ENCODE results near the gene ODF2L.

The ODF2L gene

DNA sequence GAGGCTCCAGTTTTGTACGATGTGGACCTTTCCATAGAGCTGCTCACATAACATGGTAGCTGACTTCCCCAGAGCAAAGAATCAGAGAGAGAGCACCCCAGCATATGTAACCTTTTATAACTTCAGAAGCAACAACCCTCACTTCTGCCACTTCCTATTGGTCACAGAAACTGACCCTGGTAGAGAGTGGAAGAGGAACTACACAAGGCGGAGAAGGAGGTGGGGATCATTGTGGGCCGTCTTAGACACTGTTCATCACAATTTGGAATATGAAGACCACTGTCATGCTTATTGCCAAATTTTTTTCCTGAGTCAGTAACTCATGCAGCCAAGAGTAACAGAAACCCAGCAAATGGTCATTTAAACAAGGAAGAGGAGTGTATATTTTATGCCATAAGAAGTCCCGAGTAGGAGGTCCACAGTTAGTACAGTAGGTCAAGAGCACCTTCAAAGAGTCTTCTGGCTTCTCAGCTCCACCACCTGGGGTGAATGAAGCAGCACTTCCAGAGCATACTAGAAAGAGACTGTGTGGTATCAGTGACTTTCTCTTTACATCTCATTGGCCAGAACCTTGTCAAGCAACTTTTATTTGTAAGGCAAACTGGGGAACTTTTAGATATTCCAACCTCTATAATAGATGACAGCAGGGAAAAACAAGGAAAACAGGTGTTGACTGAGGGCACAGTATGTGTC is 71.8 kb downstream of the ODF2L start:
- Histone ChIP-seq H3K9me3 (ENCODE audit: severe bottlenecking) (no peaks in the 10 kb centered on the region), H3K27me3 (ENCODE audit: insufficient read depth, low read depth, severe bottlenecking) (no peaks in the 10 kb centered on the region), H3K27ac (no peak overlapping the region), H3K36me3 (no peaks in the 10 kb centered on the region), H3K4me3 (ENCODE audit: low read depth, low read length) (no peak overlapping the region)
- TF ChIP-seq, protein P1, sequence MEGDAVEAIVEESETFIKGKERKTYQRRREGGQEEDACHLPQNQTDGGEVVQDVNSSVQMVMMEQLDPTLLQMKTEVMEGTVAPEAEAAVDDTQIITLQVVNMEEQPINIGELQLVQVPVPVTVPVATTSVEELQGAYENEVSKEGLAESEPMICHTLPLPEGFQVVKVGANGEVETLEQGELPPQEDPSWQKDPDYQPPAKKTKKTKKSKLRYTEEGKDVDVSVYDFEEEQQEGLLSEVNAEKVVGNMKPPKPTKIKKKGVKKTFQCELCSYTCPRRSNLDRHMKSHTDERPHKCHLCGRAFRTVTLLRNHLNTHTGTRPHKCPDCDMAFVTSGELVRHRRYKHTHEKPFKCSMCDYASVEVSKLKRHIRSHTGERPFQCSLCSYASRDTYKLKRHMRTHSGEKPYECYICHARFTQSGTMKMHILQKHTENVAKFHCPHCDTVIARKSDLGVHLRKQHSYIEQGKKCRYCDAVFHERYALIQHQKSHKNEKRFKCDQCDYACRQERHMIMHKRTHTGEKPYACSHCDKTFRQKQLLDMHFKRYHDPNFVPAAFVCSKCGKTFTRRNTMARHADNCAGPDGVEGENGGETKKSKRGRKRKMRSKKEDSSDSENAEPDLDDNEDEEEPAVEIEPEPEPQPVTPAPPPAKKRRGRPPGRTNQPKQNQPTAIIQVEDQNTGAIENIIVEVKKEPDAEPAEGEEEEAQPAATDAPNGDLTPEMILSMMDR (IDR thresholded peaks at IDR 0.05; ENCODE audit: low read depth, low read length), result no peak
- DNase-seq, result no peak

DNA sequence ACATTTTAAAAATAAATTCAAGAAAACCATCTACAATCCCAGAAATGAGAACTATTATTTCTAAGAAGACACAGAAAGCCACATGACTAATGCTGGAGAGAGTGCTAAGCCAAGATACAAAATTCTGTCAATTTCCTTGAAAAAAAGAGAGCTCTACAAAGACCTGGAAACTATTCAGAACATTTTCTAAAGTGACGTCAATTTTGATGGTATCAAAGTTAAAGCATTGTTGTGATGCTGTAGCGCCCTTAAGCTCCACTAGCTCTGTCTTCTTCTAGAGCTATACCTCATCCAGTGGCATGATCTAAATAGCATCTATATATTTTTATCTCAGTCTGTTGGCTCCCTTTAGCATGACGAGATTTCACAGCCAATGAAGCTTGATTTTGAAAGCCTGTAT is 73.9 kb downstream of the ODF2L start:
- TF ChIP-seq, protein P1 (IDR thresholded peaks at IDR 0.05; ENCODE audit: low read depth, low read length), result no peak
- H3K27me3 ChIP-seq (ENCODE audit: insufficient read depth, low read depth, severe bottlenecking), result no peaks in the 10 kb centered on the region
- no peak overlapping the region for H3K4me3 ChIP-seq (ENCODE audit: low read depth, low read length)
- H3K9me3 ChIP-seq (ENCODE audit: severe bottlenecking), result no peaks in the 10 kb centered on the region
- no peaks in the 10 kb centered on the region for H3K36me3 ChIP-seq
- no peak overlapping the region for H3K27ac ChIP-seq
- no peak for DNase-seq

DNA sequence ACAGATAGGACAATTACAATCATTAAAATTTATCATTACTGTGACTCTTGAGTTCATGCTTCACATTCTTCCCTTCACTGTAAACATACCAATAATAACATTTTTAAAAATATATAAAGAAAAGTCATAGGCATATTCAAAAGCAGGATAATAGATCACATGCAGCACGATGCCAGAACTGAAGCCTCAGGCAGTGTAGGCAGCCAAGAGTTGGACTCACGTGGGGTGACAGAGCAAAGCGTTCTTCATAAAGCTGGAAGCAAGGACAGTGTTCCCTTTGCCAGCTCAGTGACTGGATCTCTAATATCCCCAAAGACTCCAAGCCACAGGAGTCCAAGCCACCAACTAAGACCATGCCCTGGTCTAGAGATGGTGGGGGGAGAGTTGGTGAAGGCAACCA is 77.7 kb downstream of the ODF2L start:
- DNase-seq, result no peak
- Histone ChIP-seq H3K27ac (no peak overlapping the region), H3K36me3 (no peaks in the 10 kb centered on the region), H3K4me3 (ENCODE audit: low read depth, low read length) (no peak overlapping the region), H3K9me3 (ENCODE audit: severe bottlenecking) (no peaks in the 10 kb centered on the region), H3K27me3 (ENCODE audit: insufficient read depth, low read depth, severe bottlenecking) (no peaks in the 10 kb centered on the region)
- TF ChIP-seq, protein P1 (IDR thresholded peaks at IDR 0.05; ENCODE audit: low read depth, low read length), result no peak

DNA sequence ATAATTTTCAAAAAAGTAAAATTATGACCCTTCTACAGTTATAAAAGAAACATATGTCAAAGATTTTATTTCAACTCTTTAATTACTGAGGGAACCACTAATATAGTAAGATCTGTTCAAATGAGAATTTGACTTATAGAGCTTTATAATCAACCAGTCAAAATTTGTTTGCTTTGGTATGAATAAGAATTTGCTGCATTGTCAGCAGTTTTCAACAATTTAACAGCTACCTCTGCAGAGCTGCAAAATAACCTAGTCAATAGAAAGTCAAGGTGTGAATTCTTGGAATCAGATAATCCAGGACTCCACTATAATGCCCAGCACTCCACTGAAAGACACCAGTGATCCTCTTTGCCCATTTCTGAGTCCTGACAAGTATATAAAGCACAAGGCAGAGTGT is 78.2 kb downstream of the ODF2L start:
- DNase-seq, result no peak
- Histone ChIP-seq H3K27ac (no peak overlapping the region), H3K36me3 (no peaks in the 10 kb centered on the region), H3K4me3 (ENCODE audit: low read depth, low read length) (no peak overlapping the region), H3K27me3 (ENCODE audit: insufficient read depth, low read depth, severe bottlenecking) (no peaks in the 10 kb centered on the region), H3K9me3 (ENCODE audit: severe bottlenecking) (no peaks in the 10 kb centered on the region)
- TF ChIP-seq, protein P1 (IDR thresholded peaks at IDR 0.05; ENCODE audit: low read depth, low read length), result no peak

DNA sequence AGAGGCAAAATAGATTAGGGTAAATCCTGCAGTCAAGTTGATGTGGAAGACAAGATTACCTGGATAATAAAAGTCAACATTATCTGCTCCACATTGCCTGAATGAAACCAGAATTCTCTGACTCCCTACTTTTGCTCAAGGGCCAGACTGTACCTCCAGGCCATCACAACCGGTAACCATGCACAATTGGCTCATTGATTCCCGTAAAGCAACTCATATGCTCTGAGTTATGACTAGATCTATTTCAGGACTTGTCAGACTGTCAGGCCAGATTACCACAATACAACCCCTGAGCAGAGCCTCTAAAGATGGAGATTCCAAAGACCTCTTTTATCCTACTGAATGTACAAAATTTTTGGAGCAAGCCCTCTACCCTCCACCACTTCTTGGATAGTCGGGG is 90.4 kb downstream of the ODF2L start:
- Histone ChIP-seq H3K27me3 (ENCODE audit: insufficient read depth, low read depth, severe bottlenecking) (no peaks in the 10 kb centered on the region), H3K27ac (no peak overlapping the region), H3K4me3 (ENCODE audit: low read depth, low read length) (no peak overlapping the region), H3K9me3 (ENCODE audit: severe bottlenecking) (no peaks in the 10 kb centered on the region), H3K36me3 (no peaks in the 10 kb centered on the region)
- TF ChIP-seq, protein P1 (IDR thresholded peaks at IDR 0.05; ENCODE audit: low read depth, low read length), result no peak
- DNase-seq, result no peak

All from WERI-Rb-1 (cell line).